Measurements from ENCODE around the gene CCDC136.

Gene CCDC136

DNA sequence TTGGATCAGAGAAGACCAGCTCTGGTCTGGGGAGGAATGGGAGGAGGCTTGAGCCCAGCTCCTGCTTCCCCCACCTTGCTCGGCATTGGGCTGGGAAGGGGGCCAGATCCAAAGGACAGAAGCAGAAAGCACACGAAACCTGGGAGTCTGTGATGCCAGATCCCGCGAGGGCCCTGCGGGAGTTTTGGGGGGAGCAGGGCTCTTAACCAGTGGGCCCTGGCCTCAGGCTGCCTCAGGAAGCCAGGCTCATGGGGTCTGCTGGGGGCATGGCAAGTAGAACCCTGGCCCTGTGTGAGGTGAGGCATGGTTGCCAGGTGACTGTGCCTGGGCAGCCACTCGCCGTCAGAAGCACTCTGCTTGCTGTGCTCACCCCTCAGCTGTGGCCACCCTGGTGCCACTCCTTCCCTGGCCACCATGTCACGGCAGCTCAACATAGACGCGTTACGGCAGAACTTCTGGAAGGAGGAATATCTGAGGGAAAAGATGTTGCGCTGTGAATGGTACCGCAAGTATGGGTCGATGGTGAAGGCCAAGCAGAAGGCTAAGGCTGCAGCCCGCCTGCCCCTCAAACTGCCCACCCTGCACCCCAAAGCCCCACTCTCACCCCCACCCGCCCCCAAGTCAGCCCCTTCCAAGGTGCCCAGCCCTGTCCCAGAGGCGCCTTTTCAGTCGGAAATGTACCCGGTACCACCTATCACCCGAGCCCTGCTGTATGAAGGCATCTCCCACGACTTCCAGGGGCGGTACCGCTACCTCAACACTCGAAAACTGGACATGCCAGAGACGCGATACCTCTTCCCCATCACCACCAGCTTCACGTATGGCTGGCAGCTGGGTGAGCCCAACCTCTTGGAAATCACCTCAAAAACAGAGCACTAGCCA lies 74.5 kb downstream of the CCDC136 start:
- no peak for DNase-seq

DNA sequence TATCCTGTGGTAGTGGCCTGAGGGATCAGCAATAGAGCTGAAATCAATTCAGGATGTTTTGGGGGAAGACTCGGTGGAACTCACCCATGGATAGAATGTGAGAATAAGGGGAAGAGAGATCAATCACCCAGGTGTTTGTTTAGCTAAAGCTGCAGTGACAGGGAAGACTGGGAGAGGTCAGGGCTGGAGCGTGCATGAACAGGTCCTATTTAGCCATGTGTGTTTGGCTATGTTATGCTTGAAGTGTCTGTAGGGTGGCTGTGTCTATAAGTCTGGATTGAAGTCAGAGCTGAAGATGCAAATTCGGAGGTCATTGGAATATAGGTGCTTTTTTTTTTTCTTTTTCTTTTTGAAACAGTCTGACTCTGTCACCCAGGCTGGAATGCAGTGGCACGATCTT lies 75.5 kb downstream of the CCDC136 start:
- DNase-seq: no peak

DNA sequence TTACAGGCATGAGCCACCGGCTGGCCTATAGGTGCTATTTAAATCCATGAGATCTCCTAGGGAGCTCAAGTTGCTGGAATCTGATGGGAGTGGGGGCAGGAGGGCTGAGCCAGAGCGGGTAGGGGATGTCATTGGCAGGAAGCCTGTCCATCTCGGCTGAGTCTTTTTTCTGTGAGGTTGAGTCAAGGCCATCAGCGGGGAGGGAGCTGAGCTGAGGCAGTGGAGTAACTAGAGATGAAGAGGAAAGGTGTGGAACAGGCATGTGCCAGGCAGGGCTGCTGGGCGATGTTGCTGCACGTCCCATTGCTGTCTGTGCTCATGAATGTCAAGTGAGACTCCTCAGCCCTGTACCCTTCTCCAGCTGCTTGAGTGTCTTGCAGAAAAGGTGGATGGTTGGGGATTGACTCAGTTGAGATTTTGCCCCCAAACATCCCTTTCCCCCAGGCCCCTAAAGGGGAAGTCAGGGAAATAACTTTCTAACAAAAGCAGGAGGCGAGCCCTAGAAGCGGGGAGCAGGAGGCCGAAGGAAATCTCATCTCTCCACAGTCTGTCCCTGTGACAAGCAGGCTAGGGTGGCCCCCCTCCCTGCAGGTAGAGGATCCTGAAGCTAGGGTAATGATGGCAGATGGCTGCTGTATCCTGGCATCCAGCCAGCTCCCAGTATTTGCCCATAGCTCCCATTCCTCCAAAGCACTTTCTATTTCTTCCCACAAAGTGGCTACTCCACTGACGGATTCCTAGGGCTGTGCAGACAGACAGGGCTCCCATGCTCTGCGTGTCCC lies 76.3 kb downstream of the CCDC136 start:
- peak; percentile 78 to 82 for DNase-seq

DNA sequence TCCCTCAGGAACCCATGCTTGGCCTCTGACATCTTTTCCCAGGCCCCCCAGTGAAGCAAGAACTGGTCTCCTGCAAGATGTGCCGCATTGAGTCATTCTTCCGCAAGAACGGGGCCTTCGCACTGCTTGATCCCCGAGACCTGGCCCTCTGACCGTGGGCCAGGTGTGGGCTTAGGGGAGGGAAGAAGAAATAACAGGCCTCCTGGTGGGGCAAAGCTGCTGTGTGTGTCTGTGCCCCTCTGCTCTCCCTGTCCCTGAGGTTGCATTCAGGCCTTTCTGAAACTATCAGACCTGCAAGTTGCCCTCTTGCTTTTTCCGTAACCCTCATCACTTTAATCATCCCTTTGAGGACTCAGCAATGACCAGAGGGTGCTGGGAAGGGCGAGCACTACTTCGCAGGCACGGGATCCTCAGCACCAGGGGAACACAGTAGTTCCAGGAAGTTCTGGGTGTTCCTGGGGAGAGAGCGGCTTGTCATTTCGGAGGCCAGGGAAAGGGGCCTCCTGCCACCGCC lies 76.9 kb downstream of the CCDC136 start:
- DNase-seq: no peak

DNA sequence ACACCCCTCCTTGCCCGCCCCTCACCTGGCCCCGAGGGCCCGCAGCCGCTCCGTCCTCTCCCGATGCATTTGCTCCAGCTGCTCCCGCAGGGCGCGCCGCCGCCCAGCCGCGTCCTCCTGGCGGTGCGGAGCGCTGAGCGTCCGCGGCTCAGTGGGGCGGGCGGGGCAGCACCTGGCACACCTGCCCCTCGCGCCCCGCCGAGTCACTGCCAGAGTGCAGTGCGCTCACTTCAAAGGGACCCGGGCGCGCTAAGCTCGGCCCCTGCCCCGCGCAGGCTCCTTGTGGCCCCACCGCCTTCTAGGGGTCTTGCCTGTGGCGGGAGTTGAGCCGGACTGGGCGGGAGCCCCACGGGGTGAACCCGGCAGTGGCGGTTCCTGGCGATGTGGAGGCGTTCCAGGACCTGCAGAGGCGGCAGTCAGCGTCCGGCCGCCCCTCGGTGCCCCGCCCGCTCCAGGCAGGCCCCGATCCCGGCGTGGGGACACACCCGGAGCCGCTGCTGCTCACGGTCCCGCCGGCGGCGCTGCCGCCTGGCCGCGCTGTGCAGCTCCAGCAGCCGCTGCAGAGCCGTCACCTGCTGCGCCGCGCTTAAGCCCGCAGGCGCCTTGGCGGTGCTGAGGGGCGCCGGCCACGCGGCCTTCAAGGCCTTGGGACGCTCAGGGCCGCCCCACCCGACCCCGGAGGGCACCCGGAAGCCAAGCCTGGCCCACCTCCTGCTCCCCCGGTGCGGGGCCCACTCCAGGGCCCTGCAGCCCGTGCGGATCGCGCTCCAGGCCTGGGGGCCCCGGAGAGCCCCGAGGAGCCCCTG lies 77.6 kb downstream of the CCDC136 start:
- peak; percentile 67 to 82 for DNase-seq

DNA sequence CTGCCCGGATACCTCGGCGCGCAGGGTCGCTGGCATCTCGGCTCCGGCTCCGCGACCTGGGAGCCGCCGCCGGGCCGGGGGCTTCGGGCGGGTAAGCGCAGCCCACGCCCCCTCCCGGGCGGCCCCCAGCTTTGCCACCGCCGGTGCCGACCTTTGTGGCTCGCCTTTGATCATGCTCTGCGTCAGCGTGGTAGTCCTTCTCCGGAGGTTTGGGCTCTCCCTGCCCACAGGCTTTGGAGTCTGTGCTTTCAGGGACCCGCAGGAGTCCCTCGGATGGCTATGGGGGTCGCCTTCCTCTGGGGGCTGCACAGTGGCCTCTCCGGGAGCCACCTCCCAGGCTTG lies 78.1 kb downstream of the CCDC136 start:
- DNase-seq: no peak

DNA sequence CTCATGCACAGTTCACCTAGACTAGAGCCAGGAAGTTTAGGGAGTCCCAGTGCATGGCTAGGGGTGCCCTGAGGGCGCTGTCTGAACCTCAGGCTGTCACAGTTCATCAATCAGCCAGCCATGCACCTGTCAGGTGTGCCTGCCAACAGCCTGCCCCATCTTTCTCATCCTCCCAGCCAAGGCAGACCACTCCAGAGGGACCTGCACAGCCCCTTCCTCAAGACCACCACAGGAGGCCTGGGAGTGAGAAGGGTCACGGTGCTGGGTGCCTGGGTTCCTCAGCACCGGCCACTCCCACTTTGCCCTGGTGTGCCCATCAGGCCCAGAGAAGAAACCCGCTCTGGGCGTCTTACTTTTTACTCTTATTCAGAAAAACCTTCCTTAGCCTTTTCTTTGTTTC lies 79.3 kb downstream of the CCDC136 start:
- no peak for DNase-seq
